Fibroblast of the aortic adventitia (primary cell): ENCODE results near the gene SERPINF2. TPM values are rescaled to one million over a fixed set of nuclear protein-coding genes. Genes with fewer than 3 reads are reported as not detected.
A peak's percentile ranks its signal among the peaks of the same experiment; 100 is the strongest.
"Not testable (repeated sequence)": the region's sequence is repeated elsewhere in the genome, so short reads cannot be mapped to it uniquely, and the experiment has no call there.

Source experiments
- DNase-seq: peaks from one replicate; pipeline ENCODE4 v3.0.0-alpha.2; 2010; ENCODE audit warnings: low read depth
- H3K4me3 ChIP-seq: 2 replicates; pipeline ENCODE4 v1.5.1; 2011; ENCODE audit warnings: low read depth, mild to moderate bottlenecking, control low read depth, low read length, moderate library complexity
- total RNA-seq: library from RNA; depleted of rRNA; stranded (reverse); fragments of >200 nt; gene quantifications from 2 replicates; pipeline ENCODE4 v1.2.3, GENCODE V29; 2012; ENCODE audit warnings: low replicate concordance
- TF ChIP-seq, protein P1 (sequence below): IDR thresholded peaks from 2 replicates; pipeline ENCODE4 v1.5.1; 2011; ENCODE audit warnings: mild to moderate bottlenecking, low read length, control low read depth, inconsistent platforms; ENCODE audit not compliant: insufficient read depth

SERPINF2 gene
- total RNA-seq, 1 donor, result 0.18 TPM

DNA sequence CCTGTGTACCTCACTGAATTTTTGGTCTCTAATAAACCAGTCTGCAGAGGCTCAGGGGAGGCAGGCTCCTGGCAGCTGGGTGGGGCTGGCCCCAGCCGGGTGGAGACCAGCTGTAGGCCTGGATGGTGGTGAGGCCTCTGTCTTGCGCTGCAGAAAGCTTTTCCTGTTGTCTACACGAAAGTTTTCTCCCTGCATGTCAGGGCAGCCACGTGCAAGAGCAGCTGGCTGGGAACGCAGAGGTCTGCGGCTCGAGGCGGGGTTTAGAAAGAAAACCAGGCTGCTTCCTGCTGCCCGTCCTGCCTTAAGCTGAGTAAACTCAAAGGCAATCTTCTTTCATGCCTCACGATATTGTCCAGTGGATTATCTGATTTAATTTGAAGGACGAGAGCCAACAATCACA lies 21.6 kb downstream of the SERPINF2 start:
- peak overlapping the region; percentile 85 for H3K4me3 ChIP-seq
- DNase-seq, result peak; percentile 96
- TF ChIP-seq, protein P1, sequence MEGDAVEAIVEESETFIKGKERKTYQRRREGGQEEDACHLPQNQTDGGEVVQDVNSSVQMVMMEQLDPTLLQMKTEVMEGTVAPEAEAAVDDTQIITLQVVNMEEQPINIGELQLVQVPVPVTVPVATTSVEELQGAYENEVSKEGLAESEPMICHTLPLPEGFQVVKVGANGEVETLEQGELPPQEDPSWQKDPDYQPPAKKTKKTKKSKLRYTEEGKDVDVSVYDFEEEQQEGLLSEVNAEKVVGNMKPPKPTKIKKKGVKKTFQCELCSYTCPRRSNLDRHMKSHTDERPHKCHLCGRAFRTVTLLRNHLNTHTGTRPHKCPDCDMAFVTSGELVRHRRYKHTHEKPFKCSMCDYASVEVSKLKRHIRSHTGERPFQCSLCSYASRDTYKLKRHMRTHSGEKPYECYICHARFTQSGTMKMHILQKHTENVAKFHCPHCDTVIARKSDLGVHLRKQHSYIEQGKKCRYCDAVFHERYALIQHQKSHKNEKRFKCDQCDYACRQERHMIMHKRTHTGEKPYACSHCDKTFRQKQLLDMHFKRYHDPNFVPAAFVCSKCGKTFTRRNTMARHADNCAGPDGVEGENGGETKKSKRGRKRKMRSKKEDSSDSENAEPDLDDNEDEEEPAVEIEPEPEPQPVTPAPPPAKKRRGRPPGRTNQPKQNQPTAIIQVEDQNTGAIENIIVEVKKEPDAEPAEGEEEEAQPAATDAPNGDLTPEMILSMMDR, result no peak

GRCh38 chr17:1764705-1765104 lies 22.0 kb downstream of the SERPINF2 start:
- H3K4me3 ChIP-seq, DNase-seq: not testable (repeated sequence)

DNA sequence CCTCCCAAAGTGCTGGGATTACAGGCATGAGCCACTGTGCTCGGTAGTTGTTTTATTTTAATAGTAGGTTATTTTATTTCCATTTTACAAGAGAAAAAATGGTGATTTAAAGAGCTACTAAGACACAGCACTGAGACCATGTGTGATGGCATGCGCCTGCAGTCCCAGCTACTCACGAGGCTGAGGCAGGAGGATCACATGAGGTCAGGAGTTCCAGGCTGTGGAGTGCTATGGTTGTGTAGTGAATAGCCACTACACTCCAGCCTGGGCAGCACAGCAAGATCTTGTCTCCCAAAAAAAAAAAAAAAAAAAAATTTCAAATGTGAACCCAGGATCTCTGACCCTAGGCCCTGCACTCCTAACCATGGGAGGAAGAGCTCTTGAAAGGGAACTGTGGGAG lies 22.9 kb downstream of the SERPINF2 start:
- DNase-seq, result no peak
- TF ChIP-seq, protein P1, result no peak
- H3K4me3 ChIP-seq, result no peak overlapping the region

DNA sequence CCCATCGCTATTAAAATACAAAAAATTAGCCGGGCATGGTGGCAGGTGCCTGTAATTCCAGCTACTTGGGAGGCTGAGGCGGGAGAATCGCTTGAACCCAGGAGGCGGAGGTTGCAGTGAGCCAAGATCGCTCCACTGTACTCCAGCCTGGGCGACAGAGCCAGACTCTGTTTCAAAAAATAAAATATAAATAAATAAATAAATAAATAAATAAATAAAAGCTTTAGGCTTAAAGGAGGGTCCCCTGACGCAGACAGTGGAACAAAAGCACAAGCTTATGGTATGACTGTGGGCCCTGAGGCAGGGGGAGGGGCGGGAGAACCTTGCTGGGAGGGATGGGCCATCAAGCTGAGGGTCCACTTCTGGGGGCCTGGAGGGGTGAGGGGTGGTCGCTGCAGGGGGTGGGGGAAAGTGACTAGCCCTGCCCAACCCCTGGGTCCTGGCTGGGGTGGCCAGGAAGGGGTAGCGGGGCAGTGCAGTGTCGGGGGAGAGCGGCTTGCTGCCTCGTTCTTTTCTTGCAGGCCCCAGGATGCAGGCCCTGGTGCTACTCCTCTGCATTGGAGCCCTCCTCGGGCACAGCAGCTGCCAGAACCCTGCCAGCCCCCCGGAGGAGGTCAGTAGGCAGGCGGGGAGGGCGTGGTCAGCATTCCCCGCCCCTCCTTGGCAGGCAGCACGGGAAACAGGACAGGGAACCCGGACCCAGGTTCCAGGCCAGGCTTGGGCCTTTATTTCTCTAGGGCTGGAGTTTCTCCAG lies 23.9 kb downstream of the SERPINF2 start:
- no peak for DNase-seq
- TF ChIP-seq, protein P1, result no peak
- H3K4me3 ChIP-seq, result no peak overlapping the region

GRCh38 chr17:1767358-1767757 lies 24.7 kb downstream of the SERPINF2 start:
- TF ChIP-seq, protein P1, result no peak
- no peak overlapping the region for H3K4me3 ChIP-seq
- DNase-seq, result no peak

- TF ChIP-seq, protein P1, result no peak
- DNase-seq, result no peak
- H3K4me3 ChIP-seq, result no peak overlapping the region
These were observed 27.3 kb downstream of the SERPINF2 start for GRCh38 chr17:1769822-1770477.

- not testable (repeated sequence) for H3K4me3 ChIP-seq
- peak; percentile 53 for DNase-seq
These were observed 30.5 kb downstream of the SERPINF2 start for GRCh38 chr17:1773000-1773695.
